SU-DHL-6 (cell line): ENCODE data around the gene IFT122.

Experiments used
- H2AFZ ChIP-seq: fragments of 200-600 bp; sonication (generic); 2 replicates; pipeline ENCODE4 v1.6.1; 2014; ENCODE audit warnings: low read depth, mild to moderate bottlenecking, moderate library complexity, mixed read lengths, antibody characterized with exemption, low read length; ENCODE audit not compliant: severe bottlenecking
- H3F3A ChIP-seq: fragments of 200-600 bp; shearing (Covaris generic); 2 replicates; pipeline ENCODE4 v1.6.0; 2016; ENCODE audit warnings: antibody characterized with exemption, mild to moderate bottlenecking; ENCODE audit not compliant: insufficient read depth
- H3K27ac ChIP-seq: fragments of 200-600 bp; sonication (generic); 2 replicates; pipeline ENCODE4 v1.5.1; 2016; ENCODE audit warnings: low read depth, mild to moderate bottlenecking, low read length, moderate library complexity, mixed read lengths
- H3K27me3 ChIP-seq: fragments of 200-600 bp; sonication (generic), shearing (Covaris generic); 2 replicates; pipeline ENCODE4 v1.6.0; 2014; ENCODE audit warnings: mild to moderate bottlenecking, low read length
- H3K36me3 ChIP-seq: fragments of 200-600 bp; sonication (generic); 2 replicates; pipeline ENCODE4 v1.6.1; 2014; ENCODE audit warnings: mild to moderate bottlenecking, low read length, mixed read lengths
- H3K4me2 ChIP-seq: fragments of 300-600, 200-600 bp; shearing (Covaris generic), sonication (generic); 2 replicates; pipeline ENCODE4 v1.6.0; 2014; ENCODE audit warnings: low read length, low read depth, mild to moderate bottlenecking; ENCODE audit not compliant: poor library complexity, severe bottlenecking
- H3K4me3 ChIP-seq: fragments of 200-600 bp; sonication (generic); 2 replicates; pipeline ENCODE4 v1.5.1; 2014; ENCODE audit warnings: antibody characterized with exemption, low read length, mild to moderate bottlenecking, mixed read lengths; ENCODE audit not compliant: insufficient read depth, poor library complexity, severe bottlenecking
- H3K79me2 ChIP-seq: fragments of 200-600 bp; sonication (generic); 2 replicates; pipeline ENCODE4 v1.6.1; 2014; ENCODE audit warnings: mild to moderate bottlenecking, low read length, moderate library complexity; ENCODE audit not compliant: insufficient read depth
- H3K9ac ChIP-seq: fragments of 200-600 bp; sonication (generic); 2 replicates; pipeline ENCODE4 v1.7.0; 2014; ENCODE audit warnings: mild to moderate bottlenecking, low read length
- H3K9me2 ChIP-seq: fragments of 200-600 bp; sonication (generic); replicated peaks from 2 replicates; pipeline ENCODE4 v1.6.1; 2014; ENCODE audit warnings: low read length; ENCODE audit not compliant: insufficient read depth
- H3K9me3 ChIP-seq: fragments of 200-600 bp; sonication (generic); 2 replicates; pipeline ENCODE4 v1.6.1; 2014; ENCODE audit warnings: low read length, mixed read lengths; ENCODE audit not compliant: insufficient read depth
- H4K20me1 ChIP-seq: fragments of 200-600 bp; sonication (generic); 2 replicates; pipeline ENCODE4 v1.6.1; 2014; ENCODE audit warnings: low read depth, mild to moderate bottlenecking, antibody characterized with exemption, low read length, moderate library complexity, mixed read lengths
- EZH2phosphoT487 ChIP-seq: fragments of 200-600 bp; sonication (generic), shearing (Covaris generic); conservative IDR thresholded peaks from 2 replicates; pipeline ENCODE4 v1.6.1; 2018; ENCODE audit warnings: mild to moderate bottlenecking, antibody characterized with exemption, low read length, moderate library complexity, mixed read lengths
- TF ChIP-seq, protein P1 (sequence below): fragments of 200-600 bp; sonication (generic); IDR thresholded peaks from one replicate; pipeline ENCODE4 v1.5.1; 2017; ENCODE audit warnings: antibody characterized with exemption, mild to moderate bottlenecking, low read length, moderate library complexity; ENCODE audit not compliant: insufficient read depth, poor library complexity, severe bottlenecking

IFT122 gene

GRCh38 chr3:129567176-129567705 lies 127.2 kb downstream of the IFT122 start:
- Histone ChIP-seq H3K27me3 (no peaks in the 10 kb centered on the region), H3K36me3 (no peaks in the 10 kb centered on the region), H3K4me3 (no peak overlapping the region), H2AFZ (no peak overlapping the region), H3K9ac (no peak overlapping the region), H3F3A (no peaks in the 10 kb centered on the region), H3K9me2 (no peaks in the 10 kb centered on the region), H3K4me2 (no peak overlapping the region), H3K9me3 (no peaks in the 10 kb centered on the region), H3K79me2 (no peaks in the 10 kb centered on the region), H3K27ac (no peak overlapping the region), H4K20me1 (no peaks in the 10 kb centered on the region)
- TF ChIP-seq EZH2phosphoT487: no peak
- TF ChIP-seq, protein P1, sequence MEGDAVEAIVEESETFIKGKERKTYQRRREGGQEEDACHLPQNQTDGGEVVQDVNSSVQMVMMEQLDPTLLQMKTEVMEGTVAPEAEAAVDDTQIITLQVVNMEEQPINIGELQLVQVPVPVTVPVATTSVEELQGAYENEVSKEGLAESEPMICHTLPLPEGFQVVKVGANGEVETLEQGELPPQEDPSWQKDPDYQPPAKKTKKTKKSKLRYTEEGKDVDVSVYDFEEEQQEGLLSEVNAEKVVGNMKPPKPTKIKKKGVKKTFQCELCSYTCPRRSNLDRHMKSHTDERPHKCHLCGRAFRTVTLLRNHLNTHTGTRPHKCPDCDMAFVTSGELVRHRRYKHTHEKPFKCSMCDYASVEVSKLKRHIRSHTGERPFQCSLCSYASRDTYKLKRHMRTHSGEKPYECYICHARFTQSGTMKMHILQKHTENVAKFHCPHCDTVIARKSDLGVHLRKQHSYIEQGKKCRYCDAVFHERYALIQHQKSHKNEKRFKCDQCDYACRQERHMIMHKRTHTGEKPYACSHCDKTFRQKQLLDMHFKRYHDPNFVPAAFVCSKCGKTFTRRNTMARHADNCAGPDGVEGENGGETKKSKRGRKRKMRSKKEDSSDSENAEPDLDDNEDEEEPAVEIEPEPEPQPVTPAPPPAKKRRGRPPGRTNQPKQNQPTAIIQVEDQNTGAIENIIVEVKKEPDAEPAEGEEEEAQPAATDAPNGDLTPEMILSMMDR: no peak

DNA sequence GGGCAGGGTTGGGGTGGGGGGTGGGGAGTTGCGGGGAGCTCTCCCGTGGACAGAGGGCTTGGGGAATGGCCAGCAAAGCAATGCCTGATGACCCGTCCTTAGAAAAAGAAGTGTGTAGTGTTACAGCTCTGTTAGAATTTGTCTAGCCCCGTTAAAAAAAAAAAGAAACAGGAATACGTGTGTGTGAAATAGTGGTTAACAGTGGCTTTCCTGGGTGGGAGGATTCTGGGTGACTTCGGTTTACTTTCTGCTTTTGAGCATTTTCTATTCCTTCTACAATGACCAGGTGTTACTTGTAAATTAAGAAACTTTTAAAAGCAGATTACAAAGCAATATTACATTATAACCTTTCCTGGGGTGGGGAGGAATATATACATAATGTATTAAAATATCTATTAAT lies 127.9 kb downstream of the IFT122 start:
- TF ChIP-seq, protein P1: no peak
- TF ChIP-seq EZH2phosphoT487: no peak
- no peaks in the 10 kb centered on the region for H3F3A ChIP-seq
- no peaks in the 10 kb centered on the region for H4K20me1 ChIP-seq
- no peaks in the 10 kb centered on the region for H3K9me3 ChIP-seq
- H3K27ac ChIP-seq: no peak overlapping the region
- no peaks in the 10 kb centered on the region for H3K79me2 ChIP-seq
- H3K4me3 ChIP-seq: no peak overlapping the region
- no peak overlapping the region for H3K4me2 ChIP-seq
- H3K9me2 ChIP-seq: no peaks in the 10 kb centered on the region
- no peaks in the 10 kb centered on the region for H3K36me3 ChIP-seq
- H3K27me3 ChIP-seq: no peaks in the 10 kb centered on the region
- H2AFZ ChIP-seq: no peak overlapping the region
- no peak overlapping the region for H3K9ac ChIP-seq

- no peak overlapping the region for H3K4me3 ChIP-seq
- H3K9ac ChIP-seq: no peak overlapping the region
- H4K20me1 ChIP-seq: no peaks in the 10 kb centered on the region
- no peaks in the 10 kb centered on the region for H3K9me3 ChIP-seq
- no peaks in the 10 kb centered on the region for H3F3A ChIP-seq
- no peaks in the 10 kb centered on the region for H3K9me2 ChIP-seq
- H3K27me3 ChIP-seq: no peaks in the 10 kb centered on the region
- H3K79me2 ChIP-seq: no peaks in the 10 kb centered on the region
- no peaks in the 10 kb centered on the region for H3K36me3 ChIP-seq
- H2AFZ ChIP-seq: no peak overlapping the region
- TF ChIP-seq EZH2phosphoT487: no peak
- TF ChIP-seq, protein P1: no peak
- no peak overlapping the region for H3K4me2 ChIP-seq
- H3K27ac ChIP-seq: no peak overlapping the region
These were observed 129.8 kb downstream of the IFT122 start for GRCh38 chr3:129569856-129570255.
